OCI-LY3 (cell line): ENCODE data around the gene ARAP1.

Experiments
- H2AFZ ChIP-seq: fragments of 200-600, 300-600 bp; shearing (Covaris generic); 2 replicates; pipeline ENCODE4 v1.6.0; 2014; ENCODE audit warnings: antibody characterized with exemption, low read depth, low read length
- H3K27ac ChIP-seq: fragments of 200-600, 300-600 bp; sonication (generic); 2 replicates; pipeline ENCODE4 v1.5.1; 2014; ENCODE audit warnings: mild to moderate bottlenecking, low read length, moderate library complexity, mixed read lengths
- H3K27me3 ChIP-seq: fragments of 200-600, 300-600 bp; sonication (generic); 2 replicates; pipeline ENCODE4 v1.6.1; 2014; ENCODE audit warnings: low read depth, low read length, mixed read lengths
- H3K36me3 ChIP-seq: fragments of 200-600, 300-600 bp; sonication (generic); replicated peaks from 2 replicates; pipeline ENCODE3; 2014; ENCODE audit warnings: low read depth, low read length, mixed read lengths
- H3K4me1 ChIP-seq: fragments of 300-600, 200-600 bp; sonication (generic); 2 replicates; pipeline ENCODE4 v1.6.1; 2014; ENCODE audit warnings: low read length, mixed read lengths
- H3K4me2 ChIP-seq: fragments of 200-600, 300-600 bp; sonication (generic); 2 replicates; pipeline ENCODE4 v1.6.1; 2014; ENCODE audit warnings: low read length, mixed read lengths
- H3K4me3 ChIP-seq: fragments of 300-600, 200-600 bp; sonication (generic); 2 replicates; pipeline ENCODE4 v1.5.1; 2014; ENCODE audit warnings: antibody characterized with exemption, mild to moderate bottlenecking, low read length, moderate library complexity
- H3K79me2 ChIP-seq: fragments of 300-600, 200-600 bp; shearing (Covaris generic); 2 replicates; pipeline ENCODE4 v1.6.1; 2014; ENCODE audit warnings: mild to moderate bottlenecking, low read length, mixed read lengths
- H3K9ac ChIP-seq: fragments of 300-600, 200-600 bp; shearing (Covaris generic); 2 replicates; pipeline ENCODE4 v1.6.0; 2014; ENCODE audit warnings: mild to moderate bottlenecking, low read length, moderate library complexity
- H3K9me3 ChIP-seq: fragments of 200-600, 300-600 bp; shearing (Covaris generic); 2 replicates; pipeline ENCODE4 v1.6.1; 2014; ENCODE audit warnings: low read length, mixed read lengths; ENCODE audit not compliant: insufficient read depth
- H4K20me1 ChIP-seq: fragments of 200-600, 300-600 bp; sonication (generic); 2 replicates; pipeline ENCODE4 v1.6.1; 2016; ENCODE audit warnings: low read length, mixed read lengths; ENCODE audit not compliant: insufficient read depth
- CTCF ChIP-seq: fragments of 200-600, 300-600 bp; sonication (generic); IDR thresholded peaks from 2 replicates; pipeline ENCODE4 v1.5.1; 2014; ENCODE audit warnings: antibody characterized with exemption, low read length, low read depth
- EZH2phosphoT487 ChIP-seq: fragments of 200-600 bp; shearing (Covaris generic); IDR thresholded peaks from 2 replicates; pipeline ENCODE4 v1.6.1; 2018; ENCODE audit warnings: antibody characterized with exemption, mixed run types, low read depth

Gene ARAP1

GRCh38 chr11:72745925-72746550 is 6.2 kb downstream of the ARAP1 start:
- H3K79me2 ChIP-seq: peaks cover 13% of the 10 kb centered on the region
- H3K27me3 ChIP-seq: no peaks in the 10 kb centered on the region
- no peak overlapping the region for H2AFZ ChIP-seq
- no peak overlapping the region for H3K9ac ChIP-seq
- peaks cover 18% of the 10 kb centered on the region for H3K4me1 ChIP-seq
- H3K9me3 ChIP-seq: no peaks in the 10 kb centered on the region
- H3K4me3 ChIP-seq: no peak overlapping the region
- TF ChIP-seq CTCF (no peak), EZH2phosphoT487 (no peak)
- H3K27ac ChIP-seq: no peak overlapping the region
- no peaks in the 10 kb centered on the region for H3K36me3 ChIP-seq
- H4K20me1 ChIP-seq: peaks cover 4% of the 10 kb centered on the region; the same call in 1 of the 2 replicates
- H3K4me2 ChIP-seq: no peak overlapping the region

- Histone ChIP-seq H3K9me3 (no peaks in the 10 kb centered on the region), H3K4me1 (peaks cover 18% of the 10 kb centered on the region), H3K4me3 (no peak overlapping the region), H4K20me1 (peaks cover 4% of the 10 kb centered on the region; the same call in 1 of the 2 replicates), H3K79me2 (peaks cover 10% of the 10 kb centered on the region; the same call in 1 of the 2 replicates), H3K36me3 (no peaks in the 10 kb centered on the region), H3K27ac (no peak overlapping the region), H3K9ac (no peak overlapping the region), H3K4me2 (no peak overlapping the region), H2AFZ (no peak overlapping the region), H3K27me3 (no peaks in the 10 kb centered on the region)
- TF ChIP-seq CTCF: no peak
Measured at GRCh38 chr11:72745511-72745910, 6.7 kb downstream of the ARAP1 start.

DNA sequence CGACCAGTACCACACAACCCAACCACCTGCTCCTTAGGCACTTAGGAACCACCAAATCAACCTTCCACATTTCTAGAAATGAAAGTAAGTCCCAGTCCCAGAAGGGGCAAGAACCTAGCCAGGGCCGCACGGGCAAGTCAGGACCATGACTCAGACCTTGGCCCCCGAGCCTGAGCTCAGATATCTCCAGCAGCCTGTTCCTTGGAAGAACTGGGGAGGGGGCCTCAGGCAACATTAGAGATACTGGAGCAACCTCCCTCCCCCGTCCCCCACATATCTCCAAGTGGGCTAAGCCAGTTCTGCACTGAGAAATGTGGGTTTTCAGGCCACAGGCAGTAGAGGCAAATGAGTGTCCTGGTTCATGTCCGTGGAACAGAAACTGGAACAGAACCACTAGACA is 7.7 kb downstream of the ARAP1 start:
- Histone ChIP-seq H3K79me2 (peaks cover 9% of the 10 kb centered on the region), H2AFZ (no peak overlapping the region), H3K9ac (no peak overlapping the region), H3K36me3 (no peaks in the 10 kb centered on the region), H3K4me2 (peak overlapping the region; percentile 36; the same call in 1 of the 2 replicates), H4K20me1 (peaks cover 4% of the 10 kb centered on the region; the same call in 1 of the 2 replicates), H3K27me3 (no peaks in the 10 kb centered on the region), H3K9me3 (no peaks in the 10 kb centered on the region), H3K4me1 (peaks cover 28% of the 10 kb centered on the region), H3K4me3 (no peak overlapping the region), H3K27ac (no peak overlapping the region)
- TF ChIP-seq EZH2phosphoT487: no peak
- TF ChIP-seq CTCF: no peak

DNA sequence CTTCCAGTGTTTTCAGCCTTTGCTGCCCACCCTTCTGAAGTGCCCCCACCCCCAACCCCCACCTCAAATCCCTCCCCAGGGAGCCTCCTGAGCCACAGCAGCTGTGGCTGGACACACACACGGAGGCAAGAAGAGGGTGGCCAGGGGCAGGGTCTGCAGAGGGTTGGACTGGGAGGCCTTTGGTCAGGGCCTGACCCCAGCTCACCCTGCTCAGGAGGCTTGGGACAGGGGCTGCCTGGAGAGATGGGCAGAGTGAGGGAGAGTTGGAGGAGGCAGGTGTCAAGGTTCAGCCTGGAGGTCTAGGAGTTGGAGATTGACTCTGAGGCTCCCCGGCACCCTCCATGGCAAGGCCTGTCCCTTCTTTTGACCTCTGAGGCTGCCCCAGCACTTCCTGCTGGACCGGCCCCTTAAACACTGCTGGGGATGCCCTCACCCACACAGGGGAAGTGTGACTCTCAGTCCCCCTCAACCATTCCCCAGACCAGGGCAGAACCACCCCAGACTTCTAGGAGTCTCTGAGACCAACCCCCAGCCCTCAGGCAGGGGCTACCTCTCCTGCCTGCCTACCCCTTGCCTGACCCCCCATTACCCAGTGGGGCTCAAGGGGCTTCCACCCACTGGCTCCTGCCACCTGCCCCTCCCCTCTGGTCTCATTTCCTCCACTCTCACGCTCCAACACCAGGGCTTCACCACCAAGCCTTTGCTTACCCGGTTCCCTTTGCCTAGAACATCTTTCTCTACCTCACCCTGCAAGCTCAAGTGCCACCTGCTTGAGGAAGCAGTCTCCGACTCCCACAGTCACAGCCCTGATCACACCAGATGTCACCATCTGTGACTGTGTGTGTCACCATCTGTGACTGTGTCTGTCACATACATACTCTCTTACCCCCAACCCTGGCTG is 8.6 kb downstream of the ARAP1 start:
- Histone ChIP-seq H3K36me3 (no peaks in the 10 kb centered on the region), H3K4me2 (peak overlapping the region; percentile 36), H3K4me3 (no peak overlapping the region), H3K4me1 (peaks cover 37% of the 10 kb centered on the region), H3K27me3 (no peaks in the 10 kb centered on the region), H3K27ac (no peak overlapping the region), H2AFZ (no peak overlapping the region), H3K79me2 (peaks cover 17% of the 10 kb centered on the region), H3K9ac (no peak overlapping the region), H4K20me1 (peaks cover 4% of the 10 kb centered on the region; the same call in 1 of the 2 replicates), H3K9me3 (no peaks in the 10 kb centered on the region)
- TF ChIP-seq CTCF (no peak), EZH2phosphoT487 (no peak)
